Measurements from ENCODE around the gene GRIK4.

DNA sequence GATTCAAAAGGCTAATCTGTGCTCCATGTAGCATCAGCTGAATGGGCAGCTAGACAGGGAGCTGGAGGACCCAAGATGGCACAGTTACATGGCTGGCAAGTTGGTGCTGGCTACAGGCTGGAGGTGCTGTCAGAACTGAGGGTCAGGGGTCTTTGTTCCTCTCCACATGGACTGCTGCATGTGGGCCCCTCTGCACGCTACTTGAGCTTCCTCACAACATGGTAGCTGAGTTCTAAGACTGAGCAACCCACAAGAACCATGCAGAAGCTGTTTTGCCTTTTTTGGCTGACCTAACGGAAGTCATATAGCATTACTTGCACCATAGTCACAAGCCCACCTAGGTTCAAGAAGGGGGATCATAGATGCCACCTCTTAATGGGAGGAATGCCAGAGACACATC is 196.1 kb downstream of the GRIK4 start:
- TF ChIP-seq, protein P1, sequence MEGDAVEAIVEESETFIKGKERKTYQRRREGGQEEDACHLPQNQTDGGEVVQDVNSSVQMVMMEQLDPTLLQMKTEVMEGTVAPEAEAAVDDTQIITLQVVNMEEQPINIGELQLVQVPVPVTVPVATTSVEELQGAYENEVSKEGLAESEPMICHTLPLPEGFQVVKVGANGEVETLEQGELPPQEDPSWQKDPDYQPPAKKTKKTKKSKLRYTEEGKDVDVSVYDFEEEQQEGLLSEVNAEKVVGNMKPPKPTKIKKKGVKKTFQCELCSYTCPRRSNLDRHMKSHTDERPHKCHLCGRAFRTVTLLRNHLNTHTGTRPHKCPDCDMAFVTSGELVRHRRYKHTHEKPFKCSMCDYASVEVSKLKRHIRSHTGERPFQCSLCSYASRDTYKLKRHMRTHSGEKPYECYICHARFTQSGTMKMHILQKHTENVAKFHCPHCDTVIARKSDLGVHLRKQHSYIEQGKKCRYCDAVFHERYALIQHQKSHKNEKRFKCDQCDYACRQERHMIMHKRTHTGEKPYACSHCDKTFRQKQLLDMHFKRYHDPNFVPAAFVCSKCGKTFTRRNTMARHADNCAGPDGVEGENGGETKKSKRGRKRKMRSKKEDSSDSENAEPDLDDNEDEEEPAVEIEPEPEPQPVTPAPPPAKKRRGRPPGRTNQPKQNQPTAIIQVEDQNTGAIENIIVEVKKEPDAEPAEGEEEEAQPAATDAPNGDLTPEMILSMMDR (IDR thresholded peaks at IDR 0.05): no peak
- TF ChIP-seq POLR2A (IDR thresholded peaks at IDR 0.05): no peak
